NCI-H1417 treated with DMSO at 0.1 percent for 48 hours (cell line): ENCODE data around the gene EDEM1.

Experiments used
- DNase-seq: peaks from one replicate; lab custom pipeline; 2025; lab: John Stamatoyannopoulos, UW

Gene EDEM1

DNA sequence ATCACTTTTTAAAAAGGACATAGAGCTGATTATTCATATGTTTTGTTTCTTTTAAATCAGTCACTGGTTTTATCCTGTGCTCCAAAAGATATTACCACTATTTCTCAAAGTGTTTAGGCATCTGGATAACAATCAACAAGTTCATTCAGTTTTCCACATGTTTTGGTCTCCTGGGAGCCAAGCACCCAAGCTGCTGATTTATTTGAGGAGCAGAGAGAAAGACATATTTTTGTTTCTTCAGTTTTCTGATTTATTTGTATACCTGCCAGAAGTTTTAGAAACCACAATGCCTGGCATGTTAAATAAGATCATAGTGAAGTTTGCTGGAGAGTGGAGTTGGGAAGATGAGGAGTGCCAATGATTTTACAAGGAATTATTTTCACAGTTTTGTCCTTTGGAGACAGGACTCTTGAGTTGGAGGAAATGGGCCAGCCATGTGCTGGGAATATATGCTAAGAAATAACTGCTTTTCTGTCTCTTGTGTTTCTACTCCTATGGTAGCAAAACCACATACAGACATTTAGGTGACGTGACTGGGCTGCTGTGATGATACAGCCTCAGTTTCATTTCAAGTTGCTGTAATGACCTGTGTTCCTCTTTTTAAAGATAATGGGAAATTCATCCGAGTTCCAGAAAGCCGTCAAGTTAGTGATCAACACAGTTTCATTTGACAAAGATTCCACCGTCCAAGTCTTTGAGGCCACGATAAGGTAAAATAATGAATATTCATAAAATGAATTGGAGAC is 11.7 kb downstream of the EDEM1 start:
- DNase-seq: no peak

- no peak for DNase-seq
These were observed 14.0 kb downstream of the EDEM1 start for GRCh38 chr3:5201536-5201935.

GRCh38 chr3:5202222-5202621 is 14.7 kb downstream of the EDEM1 start:
- DNase-seq: no peak

GRCh38 chr3:5205165-5205941 is 17.8 kb downstream of the EDEM1 start:
- DNase-seq: no peak

DNA sequence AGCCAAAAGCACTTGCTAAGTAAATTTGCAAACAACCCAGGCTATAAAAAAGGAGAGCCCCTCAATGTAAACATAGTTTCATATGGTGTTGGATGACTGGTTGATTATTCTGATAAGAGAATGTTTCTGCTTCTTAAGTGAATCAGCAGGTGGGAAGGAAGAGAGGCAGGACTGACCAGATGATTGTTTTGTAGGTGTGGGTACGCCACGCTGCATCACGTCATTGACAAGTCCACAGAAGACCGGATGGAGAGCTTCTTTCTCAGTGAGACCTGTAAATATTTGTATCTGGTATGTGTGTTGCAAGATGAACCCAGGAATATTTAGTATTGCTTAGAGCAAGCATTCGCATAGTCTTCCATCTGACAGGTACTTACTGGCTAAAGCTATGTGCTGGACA is 23.4 kb downstream of the EDEM1 start:
- no peak for DNase-seq

GRCh38 chr3:5212628-5213573 is 25.4 kb downstream of the EDEM1 start:
- no peak for DNase-seq

- no peak for DNase-seq
These were observed 26.1 kb downstream of the EDEM1 start for GRCh38 chr3:5213574-5213966.

- no peak for DNase-seq
These were observed 26.8 kb downstream of the EDEM1 start for GRCh38 chr3:5214352-5214751.

GRCh38 chr3:5217824-5218595 is 30.5 kb downstream of the EDEM1 start:
- DNase-seq: no peak

DNA sequence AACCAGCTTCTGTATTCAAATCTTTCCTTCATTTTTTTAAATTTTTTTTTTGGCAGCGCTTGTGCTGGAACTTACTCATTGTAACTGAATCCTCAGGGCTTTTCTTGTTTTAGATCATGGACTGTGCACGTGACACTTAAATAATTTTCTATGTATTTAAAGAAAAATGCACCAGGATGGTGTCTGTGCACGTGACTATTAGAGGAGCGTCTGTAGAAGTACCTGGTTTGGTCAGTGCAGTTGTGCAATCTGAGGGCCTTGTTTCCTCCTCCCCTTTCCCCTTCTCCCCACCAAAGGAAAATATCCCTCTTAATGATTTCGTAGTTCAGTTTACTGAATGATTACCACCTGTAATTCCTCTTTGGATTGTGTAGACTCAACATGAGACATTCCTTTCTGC is 31.3 kb downstream of the EDEM1 start:
- DNase-seq: no peak

GRCh38 chr3:5219216-5219615 is 31.7 kb downstream of the EDEM1 start:
- no peak for DNase-seq

DNA sequence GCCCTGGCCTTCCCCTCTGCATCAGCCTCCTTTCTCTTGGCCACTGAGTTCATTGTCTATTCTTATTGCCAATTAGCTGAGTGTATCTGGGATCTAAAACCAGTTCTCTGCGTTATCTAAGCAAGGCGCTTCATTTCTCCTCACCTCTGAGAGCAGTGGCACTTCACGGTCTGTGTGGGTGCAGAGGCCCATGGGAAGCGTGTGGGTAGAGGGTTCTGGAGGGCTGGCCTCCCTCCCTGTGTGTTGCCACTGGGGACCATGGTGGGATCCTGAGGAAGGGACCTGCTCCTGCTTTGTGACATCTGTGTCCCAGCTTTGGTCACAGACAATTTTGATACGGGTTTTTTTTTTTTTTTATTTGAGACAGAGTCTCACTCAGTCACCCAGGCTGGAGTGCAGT is 32.7 kb downstream of the EDEM1 start:
- DNase-seq: no peak

DNA sequence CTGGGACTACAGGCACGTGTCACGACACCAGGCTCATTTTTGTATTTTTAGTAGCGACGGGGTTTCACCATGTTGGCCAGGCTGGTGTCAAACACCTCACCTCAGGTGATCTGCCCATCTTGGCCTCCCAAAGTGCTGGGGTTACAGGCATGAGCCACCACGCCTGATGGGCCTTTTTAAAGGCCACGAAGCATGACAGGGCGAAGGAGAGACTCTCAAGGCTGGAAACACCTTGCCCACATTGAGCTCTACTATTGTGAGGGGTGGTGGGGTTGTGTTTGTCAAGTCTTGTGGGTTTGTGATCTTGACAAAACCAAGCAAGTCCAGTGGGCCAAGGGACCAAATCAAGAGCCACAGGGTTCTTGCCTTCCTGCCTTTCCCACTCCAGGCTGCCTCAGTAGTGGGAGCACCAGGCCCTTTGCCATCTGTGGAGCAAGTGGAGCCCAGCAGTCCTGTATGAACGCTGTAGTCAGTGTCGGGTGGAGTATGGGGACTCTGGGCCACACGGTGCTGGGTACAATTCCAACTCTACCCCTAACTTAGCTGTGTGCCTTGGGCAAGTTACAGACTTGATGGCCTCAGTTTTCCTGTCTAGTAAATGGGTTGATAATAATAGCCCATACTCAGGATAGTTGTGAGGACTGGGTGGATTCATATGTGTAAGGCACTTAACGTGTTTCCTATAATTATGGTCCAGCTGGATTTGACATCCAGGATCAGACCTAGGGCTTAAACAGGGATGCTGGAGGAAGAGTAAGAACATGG is 33.3 kb downstream of the EDEM1 start:
- DNase-seq: no peak

DNA sequence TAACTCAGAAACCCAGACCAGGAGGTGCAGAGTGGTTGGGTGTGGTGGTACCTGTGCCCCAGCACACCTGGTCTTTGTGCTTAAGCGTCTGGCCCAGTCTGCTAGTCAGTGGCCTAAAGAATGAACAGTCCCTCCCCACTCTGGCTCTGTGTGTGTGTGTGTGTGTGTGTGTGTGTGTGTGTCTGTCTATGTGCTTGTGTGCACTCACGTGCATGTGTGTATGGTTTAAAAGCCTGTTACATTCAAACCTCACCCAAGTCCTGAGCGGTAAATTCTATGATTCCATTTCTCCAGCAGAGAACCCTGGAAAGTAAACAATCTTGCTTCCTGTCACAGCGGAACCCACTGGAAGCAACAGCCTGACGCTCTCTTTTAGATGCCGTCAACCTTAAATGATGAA is 34.2 kb downstream of the EDEM1 start:
- DNase-seq: no peak

DNA sequence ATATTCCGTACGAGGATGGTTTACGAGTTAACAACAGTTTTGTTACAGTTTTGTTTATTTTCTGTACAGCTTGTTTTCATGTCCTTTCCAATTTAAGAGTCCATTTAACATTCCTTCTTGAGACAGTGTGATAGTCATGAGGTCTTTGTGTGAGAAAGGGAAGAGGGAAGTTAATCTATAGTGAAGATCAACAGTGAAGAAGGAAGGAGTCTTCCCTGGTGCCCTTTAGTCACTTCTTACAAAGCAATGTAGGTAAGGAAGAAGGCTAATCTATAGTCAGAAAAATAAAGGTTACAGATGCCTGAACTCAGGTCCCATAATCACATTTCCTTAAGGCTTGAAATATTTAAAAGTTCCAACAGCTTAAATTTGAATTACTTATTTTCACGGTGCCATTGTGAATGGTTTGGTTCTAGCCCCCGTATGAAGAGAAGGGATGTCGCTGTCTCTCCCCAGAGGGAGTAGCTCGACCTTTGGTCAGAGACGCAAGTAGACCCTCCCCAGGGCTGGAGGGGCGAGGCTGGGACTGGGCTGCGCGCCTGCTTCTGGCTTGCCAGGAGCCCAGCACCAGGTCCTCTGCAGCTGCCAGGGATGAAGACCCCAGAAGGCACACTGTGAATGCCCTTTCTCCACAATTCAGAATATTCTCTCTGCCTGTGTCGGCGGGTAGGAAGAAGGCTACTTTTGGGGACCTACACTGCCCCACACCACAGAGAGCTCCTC is 34.9 kb downstream of the EDEM1 start:
- no peak for DNase-seq

DNA sequence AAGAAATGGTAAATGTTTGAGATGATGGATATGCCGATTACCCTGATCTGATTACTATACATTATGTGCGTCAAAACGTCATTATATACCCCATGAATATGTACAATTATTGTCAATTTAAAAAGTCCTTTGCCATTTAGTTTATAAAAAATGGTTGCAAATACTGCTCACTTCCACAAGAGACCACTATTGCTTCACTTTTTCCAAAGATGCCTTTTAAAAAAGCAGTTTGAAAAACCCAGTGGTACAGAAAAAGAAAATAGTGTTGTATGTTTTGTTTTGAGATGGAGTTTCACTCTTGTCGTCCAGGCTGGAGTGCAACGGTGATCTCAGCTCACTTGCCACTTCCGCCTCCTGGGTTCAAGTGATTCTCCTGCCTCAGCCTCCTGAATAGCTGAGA is 39.3 kb downstream of the EDEM1 start:
- DNase-seq: no peak

DNA sequence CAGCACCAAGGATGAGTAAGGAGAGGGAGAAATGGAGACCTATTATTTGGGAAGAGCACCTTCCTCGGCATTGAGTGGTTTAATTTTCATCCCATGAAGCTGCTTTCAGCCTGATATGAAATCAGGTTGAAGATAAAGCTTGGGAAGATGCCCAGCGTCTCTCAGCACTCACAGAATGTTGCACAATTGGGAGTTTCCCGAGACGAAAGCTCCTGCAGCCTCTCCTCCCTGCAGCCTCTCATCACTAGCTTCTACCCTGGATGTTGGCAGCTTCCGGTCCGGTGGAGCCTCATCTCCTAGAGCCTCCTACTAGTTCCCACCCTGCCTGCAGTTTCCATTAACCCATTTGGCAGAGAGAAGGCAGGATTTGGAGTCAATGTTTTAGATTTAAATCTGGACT is 40.3 kb downstream of the EDEM1 start:
- no peak for DNase-seq

DNA sequence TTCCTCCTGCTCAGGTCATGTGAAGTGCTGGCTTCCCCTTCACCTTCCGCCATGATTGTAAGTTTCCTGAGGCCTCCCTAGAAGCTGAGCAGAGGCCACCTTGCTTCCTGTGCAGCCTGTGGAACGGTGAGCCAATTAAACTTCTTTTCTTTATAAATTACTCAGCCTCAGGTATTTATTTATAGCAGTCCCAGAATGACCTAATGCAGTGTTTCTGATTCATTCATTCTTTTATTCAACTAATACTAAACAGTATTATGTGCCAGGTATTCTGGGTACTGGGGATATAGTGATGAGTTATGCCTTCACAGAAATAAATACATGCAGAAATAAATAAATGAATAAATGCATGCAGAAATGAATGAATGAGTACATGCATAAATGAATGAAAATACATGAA is 41.9 kb downstream of the EDEM1 start:
- no peak for DNase-seq

DNA sequence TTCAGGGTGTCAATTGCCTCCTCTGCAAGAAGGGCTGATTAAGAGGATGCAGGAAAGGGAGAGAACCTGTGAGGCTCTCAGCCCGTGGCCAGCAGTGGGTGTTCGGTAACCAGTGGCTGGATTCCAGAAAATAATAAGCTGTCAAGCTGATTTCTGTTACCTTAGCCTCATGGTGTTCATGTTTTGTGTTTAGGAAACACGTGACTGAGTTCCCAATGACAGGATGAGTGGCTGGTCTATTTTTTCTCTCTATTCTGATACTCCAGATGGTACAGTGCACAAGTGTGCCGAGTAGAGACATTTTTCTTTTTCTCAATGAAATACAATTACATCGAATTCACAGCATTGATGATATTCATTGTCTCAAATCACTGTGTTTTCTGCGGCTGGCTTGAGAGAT is 43.6 kb downstream of the EDEM1 start:
- no peak for DNase-seq

- DNase-seq: no peak
These were observed 44.0 kb downstream of the EDEM1 start for GRCh38 chr3:5231487-5231886.
